SJCRH30 (cell line): Measurements from ENCODE around the gene TNS2. TPM values are rescaled to one million over a fixed set of nuclear protein-coding genes. Genes with fewer than 3 reads are reported as not detected.
"Not testable (repeated sequence)": the region's sequence is repeated elsewhere in the genome, so short reads cannot be mapped to it uniquely, and the experiment has no call there.

Experiments
- DNase-seq, 2 experiments: peaks; one replicate each; pipeline ENCODE4 v3.0.0-alpha.2; 2015 to 2020
- H3K27ac ChIP-seq: fragments of 250-450 bp; sonication (Bioruptor Pico); 2 replicates; pipeline ENCODE4 v1.5.1; 2020; ENCODE audit warnings: mild to moderate bottlenecking, moderate library complexity
- H3K27me3 ChIP-seq: fragments of 250-450 bp; sonication (Bioruptor Pico); 2 replicates; pipeline ENCODE4 v1.5.1; 2020; ENCODE audit warnings: mild to moderate bottlenecking, moderate library complexity
- H3K36me3 ChIP-seq: fragments of 250-450 bp; sonication (Bioruptor Pico); 2 replicates; pipeline ENCODE4 v1.5.1; 2020; ENCODE audit warnings: mild to moderate bottlenecking, moderate library complexity
- H3K4me1 ChIP-seq: fragments of 250-450 bp; sonication (Bioruptor Pico); 2 replicates; pipeline ENCODE4 v1.5.1; 2020; ENCODE audit warnings: mild to moderate bottlenecking, moderate library complexity
- H3K4me3 ChIP-seq: fragments of 250-450 bp; sonication (Bioruptor Pico); 2 replicates; pipeline ENCODE4 v1.5.1; 2020; ENCODE audit warnings: mild to moderate bottlenecking, moderate library complexity
- H3K9me3 ChIP-seq: fragments of 250-450 bp; sonication (Bioruptor Pico); replicated peaks from 2 replicates; pipeline ENCODE4 v1.5.1; 2020; ENCODE audit warnings: mild to moderate bottlenecking, moderate library complexity
- total RNA-seq: library from RNA; depleted of rRNA; stranded (reverse); fragments of >200 nt; shearing (Covaris generic); gene quantifications from 2 replicates; pipeline ENCODE4 v1.2.3, GENCODE V29; 2014; rRNA removed

Gene TNS2
- total RNA-seq, 1 experiment from 2014 or later = 16.1 TPM

DNA sequence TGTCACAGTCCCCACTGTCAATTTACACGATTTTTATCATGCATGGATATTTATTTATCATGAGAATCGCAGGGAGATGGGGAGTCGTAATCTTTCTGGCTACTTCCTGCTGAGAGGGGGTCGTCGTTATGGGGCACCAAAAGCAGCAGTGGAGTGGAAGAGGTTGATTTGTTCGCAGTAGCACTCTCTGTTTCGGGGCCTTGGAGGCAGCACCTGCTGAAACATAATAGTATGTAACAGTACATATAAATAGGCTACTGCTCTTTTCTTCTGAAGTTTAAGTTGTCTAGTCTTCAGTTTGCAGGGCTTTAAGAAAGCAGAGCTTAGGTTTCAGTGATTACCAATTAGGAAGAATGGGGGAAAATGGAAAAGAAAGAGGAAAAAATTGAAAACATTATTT lies 57.3 kb downstream of the TNS2 start:
- no peak overlapping the region for H3K4me3 ChIP-seq
- H3K27ac ChIP-seq = no peak overlapping the region
- no peaks in the 10 kb centered on the region for H3K36me3 ChIP-seq
- H3K27me3 ChIP-seq = no peaks in the 10 kb centered on the region
- no peaks in the 10 kb centered on the region for H3K9me3 ChIP-seq
- DNase-seq = no peak
- no peaks in the 10 kb centered on the region for H3K4me1 ChIP-seq

DNA sequence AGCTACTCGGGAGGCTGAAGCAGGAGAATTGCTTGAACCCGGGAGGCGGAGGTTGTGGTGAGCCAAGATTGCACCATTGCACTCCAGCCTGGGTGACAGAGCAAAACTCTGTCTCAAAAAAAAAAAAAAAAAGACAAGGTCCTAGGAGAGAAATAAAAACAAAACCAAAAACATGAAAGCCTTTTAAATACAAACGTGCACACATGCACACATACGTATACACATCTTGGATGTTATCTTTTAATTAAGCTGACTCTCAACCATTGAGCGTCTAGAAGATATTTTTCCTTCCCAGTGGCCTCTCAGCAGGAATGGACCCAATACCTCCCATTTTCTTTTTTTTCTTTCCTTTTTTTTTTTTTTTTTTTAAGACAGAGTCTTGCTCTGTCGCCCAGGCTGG lies 62.6 kb downstream of the TNS2 start:
- DNase-seq, H3K4me3 ChIP-seq, H3K9me3 ChIP-seq, H3K4me1 ChIP-seq, H3K36me3 ChIP-seq, H3K27ac ChIP-seq, H3K27me3 ChIP-seq: not testable (repeated sequence)

- DNase-seq = no peak
- Histone ChIP-seq H3K27me3 (no peaks in the 10 kb centered on the region), H3K4me3 (no peak overlapping the region), H3K27ac (no peak overlapping the region), H3K9me3 (no peaks in the 10 kb centered on the region), H3K36me3 (no peaks in the 10 kb centered on the region), H3K4me1 (no peaks in the 10 kb centered on the region)
These were observed 63.4 kb downstream of the TNS2 start for GRCh38 chr12:53113136-53113705.

- no peak overlapping the region for H3K27ac ChIP-seq
- DNase-seq = no peak
- H3K27me3 ChIP-seq = no peaks in the 10 kb centered on the region
These were observed 64.1 kb downstream of the TNS2 start for GRCh38 chr12:53113951-53114350.

More at GRCh38 chr12:53113951-53114350, 64.1 kb downstream of the TNS2 start:
- no peaks in the 10 kb centered on the region for H3K9me3 ChIP-seq
- H3K4me3 ChIP-seq = no peak overlapping the region
- H3K36me3 ChIP-seq = no peaks in the 10 kb centered on the region
- no peaks in the 10 kb centered on the region for H3K4me1 ChIP-seq

Other genes starting within 250 kb of the TNS2 start
- gene KRT4, start 235.9 kb upstream of the TNS2 start, total RNA-seq = not detected in 2 replicates
- not detected in 2 replicates for gene KRT79, start 215.8 kb upstream of the TNS2 start, total RNA-seq
- gene KRT78, start 201.1 kb upstream of the TNS2 start, total RNA-seq = not detected in 2 replicates
- gene KRT8, start 145.0 kb upstream of the TNS2 start, total RNA-seq = 1.7 and 2.4 TPM in 2 replicates
- 7.4 and 9.6 TPM in 2 replicates for gene KRT18, start 100.9 kb upstream of the TNS2 start, total RNA-seq
- 505 and 541 TPM in 2 replicates for gene EIF4B, start 43.6 kb upstream of the TNS2 start, total RNA-seq
- gene SPRYD3, start 29.3 kb downstream of the TNS2 start, total RNA-seq = 8.9 and 10.4 TPM in 2 replicates
- gene IGFBP6, start 47.6 kb downstream of the TNS2 start, total RNA-seq = 11.5 and 13.0 TPM in 2 replicates
- not detected in 2 replicates for gene SOAT2, start 53.4 kb downstream of the TNS2 start, total RNA-seq
- 17.4 and 17.8 TPM in 2 replicates for gene ZNF740, start 130.7 kb downstream of the TNS2 start, total RNA-seq
- gene CSAD, start 130.9 kb downstream of the TNS2 start, total RNA-seq = 1.7 and 3.3 TPM in 2 replicates
- gene ITGB7, start 157.2 kb downstream of the TNS2 start, total RNA-seq = not detected in 2 replicates
- 5.0 and 5.5 TPM in 2 replicates for gene RARG, start 182.1 kb downstream of the TNS2 start, total RNA-seq
- gene ESPL1, start 218.2 kb downstream of the TNS2 start, total RNA-seq = 24.9 and 29.5 TPM in 2 replicates
- 297 and 308 TPM in 2 replicates for gene PFDN5, start 245.5 kb downstream of the TNS2 start, total RNA-seq
- gene MYG1, start 249.6 kb downstream of the TNS2 start, total RNA-seq = 35.8 and 37.9 TPM in 2 replicates